ENCODE measurements around the gene GARIN5B. TPM values are rescaled to one million over a fixed set of nuclear protein-coding genes. Genes with fewer than 3 reads are reported as not detected.

The GARIN5B gene
- total RNA-seq, 3 donors from 2014 or later: not detected

DNA sequence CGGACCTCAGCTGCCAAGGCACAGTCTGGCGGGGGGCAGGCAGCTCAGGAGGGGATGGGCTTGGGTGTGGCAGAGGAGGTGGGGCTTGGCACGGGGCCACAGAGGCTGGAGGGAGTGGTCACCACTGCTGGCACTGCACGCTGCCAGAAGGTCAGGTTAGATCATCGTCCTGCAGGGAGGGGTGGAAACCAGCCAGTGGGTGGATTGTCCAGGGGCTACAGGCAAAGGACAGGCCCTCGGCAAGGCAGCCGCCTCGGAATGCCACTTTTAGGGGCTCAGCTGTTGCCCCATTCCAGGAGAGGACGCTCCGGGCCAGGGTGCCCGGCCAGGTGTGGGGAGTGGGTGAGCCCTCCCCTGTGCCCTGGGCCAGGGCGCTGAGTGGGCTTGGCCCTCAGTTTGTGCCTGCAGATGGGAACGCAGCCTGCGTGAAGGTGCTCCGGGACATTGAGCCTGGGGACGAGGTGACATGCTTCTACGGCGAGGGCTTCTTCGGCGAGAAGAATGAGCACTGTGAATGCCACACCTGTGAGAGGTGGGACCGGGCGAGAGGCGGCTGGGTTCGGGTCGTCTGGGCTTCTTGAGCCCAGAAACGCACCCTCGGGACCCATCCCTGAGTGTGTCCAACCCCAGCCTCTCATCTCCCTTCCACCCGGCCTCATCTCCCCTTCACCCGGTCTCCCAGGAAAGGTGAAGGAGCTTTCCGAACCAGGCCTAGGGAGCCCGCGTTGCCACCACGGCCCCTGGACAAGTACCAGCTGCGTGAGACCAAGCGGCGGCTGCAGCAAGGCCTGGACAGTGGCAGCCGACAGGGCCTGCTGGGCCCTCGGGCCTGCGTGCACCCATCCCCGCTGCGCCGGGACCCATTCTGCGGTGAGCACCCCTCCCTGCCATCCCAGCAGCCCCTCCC lies 17.0 kb downstream of the GARIN5B start:
- Histone ChIP-seq H3K4me1 (no peaks in the 10 kb centered on the region), H3K27ac (peak overlapping the region; percentile 25 to 58), H3K27me3 (no peaks in the 10 kb centered on the region), H3K36me3 (no peaks in the 10 kb centered on the region), H3K4me3 (no peak overlapping the region), H3K9me3 (no peaks in the 10 kb centered on the region)
- no peak for DNase-seq (ENCODE audit: low spot score in 2 of 2)
- intact Hi-C loops (cut with DNase I; ENCODE audit: low total_unique reads): no loop called here
- no peak for TF ChIP-seq POLR2AphosphoS5 (IDR thresholded peaks at IDR 0.05)

DNA sequence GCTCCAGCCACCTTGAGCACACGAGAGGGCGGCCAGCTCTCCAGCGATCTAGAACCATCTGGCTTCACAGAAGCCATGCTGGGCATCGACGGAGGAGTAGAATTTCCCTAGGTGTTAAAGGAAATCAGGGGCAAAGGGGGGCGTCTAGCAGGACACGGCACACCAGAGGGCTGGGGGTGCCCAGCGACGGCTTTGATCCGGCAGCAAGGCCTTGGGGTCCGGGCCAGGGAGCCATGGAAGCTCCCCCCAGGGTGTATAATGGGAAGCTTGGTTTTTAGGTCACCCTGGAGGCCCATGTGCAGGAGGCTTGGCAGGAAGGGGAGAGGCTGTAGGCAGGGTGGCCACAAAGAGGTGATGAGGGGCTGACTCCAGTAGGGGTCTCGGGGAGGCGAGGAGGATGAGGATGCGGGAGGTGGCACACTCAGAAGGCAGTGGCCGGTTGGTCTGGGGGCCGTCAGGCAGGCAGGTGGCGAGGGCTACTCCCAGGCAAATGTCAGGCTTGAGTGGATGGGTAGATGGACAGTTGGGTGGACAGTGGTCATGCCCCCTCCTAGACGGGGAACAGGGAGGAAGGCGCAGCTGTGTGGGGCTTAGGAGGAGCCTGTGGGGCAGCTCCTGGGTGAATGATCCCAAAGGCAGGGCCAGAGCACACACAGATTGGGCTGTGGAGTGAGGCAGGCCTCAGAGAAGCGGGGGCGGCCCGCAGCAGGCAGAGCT lies 17.8 kb downstream of the GARIN5B start:
- no peaks in the 10 kb centered on the region for H3K4me1 ChIP-seq

DNA sequence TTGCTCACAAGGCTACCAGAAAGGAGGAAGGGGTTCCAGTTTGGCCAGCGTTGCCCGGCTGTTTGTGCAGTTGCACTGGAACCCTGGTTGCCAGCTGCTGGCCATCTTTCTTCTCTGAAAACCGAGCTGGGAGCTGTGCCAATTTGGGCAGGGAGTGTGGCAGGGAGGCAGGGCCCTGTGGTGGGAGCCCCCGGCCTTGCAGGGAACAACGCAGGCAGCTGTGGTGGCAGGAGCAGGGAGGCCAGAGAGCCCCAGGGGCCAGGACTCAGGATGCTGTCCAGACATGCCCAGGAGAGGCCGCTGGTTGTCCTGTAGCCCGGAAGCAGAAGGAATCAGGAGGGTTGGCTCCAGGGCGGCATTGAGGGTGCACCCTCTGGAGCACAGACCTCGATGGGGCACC lies 18.6 kb downstream of the GARIN5B start:
- H3K27me3 ChIP-seq: no peaks in the 10 kb centered on the region
- intact Hi-C loops (cut with DNase I; ENCODE audit: low total_unique reads): no loop called here
- TF ChIP-seq POLR2A (IDR thresholded peaks at IDR 0.05): no peak
- TF ChIP-seq POLR2AphosphoS5 (IDR thresholded peaks at IDR 0.05): no peak
- TF ChIP-seq, protein P1, sequence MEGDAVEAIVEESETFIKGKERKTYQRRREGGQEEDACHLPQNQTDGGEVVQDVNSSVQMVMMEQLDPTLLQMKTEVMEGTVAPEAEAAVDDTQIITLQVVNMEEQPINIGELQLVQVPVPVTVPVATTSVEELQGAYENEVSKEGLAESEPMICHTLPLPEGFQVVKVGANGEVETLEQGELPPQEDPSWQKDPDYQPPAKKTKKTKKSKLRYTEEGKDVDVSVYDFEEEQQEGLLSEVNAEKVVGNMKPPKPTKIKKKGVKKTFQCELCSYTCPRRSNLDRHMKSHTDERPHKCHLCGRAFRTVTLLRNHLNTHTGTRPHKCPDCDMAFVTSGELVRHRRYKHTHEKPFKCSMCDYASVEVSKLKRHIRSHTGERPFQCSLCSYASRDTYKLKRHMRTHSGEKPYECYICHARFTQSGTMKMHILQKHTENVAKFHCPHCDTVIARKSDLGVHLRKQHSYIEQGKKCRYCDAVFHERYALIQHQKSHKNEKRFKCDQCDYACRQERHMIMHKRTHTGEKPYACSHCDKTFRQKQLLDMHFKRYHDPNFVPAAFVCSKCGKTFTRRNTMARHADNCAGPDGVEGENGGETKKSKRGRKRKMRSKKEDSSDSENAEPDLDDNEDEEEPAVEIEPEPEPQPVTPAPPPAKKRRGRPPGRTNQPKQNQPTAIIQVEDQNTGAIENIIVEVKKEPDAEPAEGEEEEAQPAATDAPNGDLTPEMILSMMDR (IDR thresholded peaks at IDR 0.05): no peak
- no peak overlapping the region for H3K4me3 ChIP-seq
- H3K27ac ChIP-seq: peak overlapping the region; percentile 1 to 39
- H3K9me3 ChIP-seq: no peaks in the 10 kb centered on the region
- H3K36me3 ChIP-seq: no peaks in the 10 kb centered on the region
- DNase-seq (ENCODE audit: low spot score in 2 of 2): peak in 1 of 2 donors; percentile 37
- H3K4me1 ChIP-seq: no peaks in the 10 kb centered on the region

More for the DNA sequence above, 17.8 kb downstream of the GARIN5B start:
- no peaks in the 10 kb centered on the region for H3K27me3 ChIP-seq
- no peaks in the 10 kb centered on the region for H3K36me3 ChIP-seq
- H3K27ac ChIP-seq: peak overlapping the region; percentile 25 to 58
- H3K9me3 ChIP-seq: no peaks in the 10 kb centered on the region
- TF ChIP-seq POLR2AphosphoS5 (IDR thresholded peaks at IDR 0.05): no peak
- TF ChIP-seq, protein P1 (IDR thresholded peaks at IDR 0.05): no peak
- no peak for TF ChIP-seq POLR2A (IDR thresholded peaks at IDR 0.05)
- intact Hi-C loops (cut with DNase I; ENCODE audit: low total_unique reads): no loop called here
- DNase-seq (ENCODE audit: low spot score in 2 of 2): no peak
- H3K4me3 ChIP-seq: no peak overlapping the region

DNA sequence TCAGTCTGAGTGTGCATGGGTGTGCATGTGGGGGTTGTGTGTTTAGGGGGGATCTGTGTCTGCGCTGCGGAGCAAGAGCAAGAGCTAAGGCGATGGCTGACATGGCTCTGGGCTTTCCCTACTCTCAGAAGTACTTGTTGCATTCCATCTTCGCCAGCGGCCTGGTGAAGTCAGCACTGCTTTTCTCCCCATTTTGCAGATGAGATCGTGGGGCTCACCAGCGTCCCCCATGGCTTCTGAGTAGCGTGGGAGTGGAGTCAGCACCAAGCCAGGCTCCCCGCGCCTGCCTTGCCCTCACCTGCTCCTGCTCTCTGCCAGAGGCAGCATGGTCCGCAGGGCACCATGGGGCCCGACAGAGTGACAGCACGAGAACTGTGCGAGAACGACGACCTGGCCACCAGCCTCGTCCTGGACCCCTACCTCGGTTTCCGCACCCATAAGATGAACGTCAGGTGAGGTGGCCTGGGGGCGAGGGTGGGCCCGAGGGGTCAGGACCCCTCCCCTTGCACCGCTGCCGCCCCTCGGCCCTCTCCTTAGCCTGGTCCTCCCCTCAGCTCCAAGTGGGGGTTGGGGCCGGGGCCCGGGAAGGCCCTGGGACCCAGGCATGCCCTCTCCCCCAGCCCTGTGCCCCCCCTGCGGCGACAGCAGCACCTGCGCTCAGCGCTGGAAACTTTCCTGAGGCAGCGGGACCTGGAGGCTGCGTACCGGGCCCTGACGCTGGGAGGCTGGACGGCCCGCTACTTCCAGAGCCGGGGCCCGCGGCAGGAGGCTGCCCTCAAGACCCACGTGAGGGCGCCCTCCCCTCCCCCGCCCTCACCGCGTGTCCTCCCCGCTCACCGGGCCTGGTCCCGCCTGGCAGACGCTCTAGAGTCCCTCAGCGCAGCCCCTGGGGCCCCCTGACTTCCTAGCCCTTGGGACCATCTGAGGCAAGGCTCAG lies 21.2 kb downstream of the GARIN5B start:
- Histone ChIP-seq H3K4me1 (no peaks in the 10 kb centered on the region), H3K36me3 (no peaks in the 10 kb centered on the region), H3K27ac (no peak overlapping the region), H3K4me3 (peak overlapping the region in 2 of 3 donors; percentile 85 to 87), H3K27me3 (no peaks in the 10 kb centered on the region), H3K9me3 (no peaks in the 10 kb centered on the region)
- intact Hi-C loops (cut with DNase I; ENCODE audit: low total_unique reads): no loop called here
- DNase-seq (ENCODE audit: low spot score in 2 of 2): no peak
- no peak for TF ChIP-seq POLR2AphosphoS5 (IDR thresholded peaks at IDR 0.05)
- TF ChIP-seq, protein P1 (IDR thresholded peaks at IDR 0.05): no peak
- TF ChIP-seq POLR2A (IDR thresholded peaks at IDR 0.05): no peak

DNA sequence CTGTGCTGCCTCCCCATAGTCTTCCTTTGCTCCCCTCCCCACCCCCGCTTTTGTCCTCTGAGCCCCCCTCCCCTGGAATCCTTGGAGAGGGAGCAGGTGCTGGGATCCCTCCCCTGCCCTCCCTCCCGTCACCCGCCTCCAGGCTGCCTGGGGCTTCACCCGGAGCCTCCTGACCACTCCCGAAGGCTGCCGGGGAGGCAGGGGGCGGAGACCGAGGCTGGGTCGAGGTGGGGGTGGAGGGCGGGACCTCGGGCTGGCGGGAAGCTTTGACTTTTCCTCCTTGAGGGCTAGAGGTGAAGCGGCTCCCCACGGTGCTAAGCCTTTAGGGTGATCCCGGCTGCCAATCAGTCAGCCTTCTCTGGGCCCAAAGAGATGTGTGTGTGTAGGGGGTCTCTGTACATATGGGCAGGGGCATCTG lies 21.9 kb downstream of the GARIN5B start:
- intact Hi-C loops (cut with DNase I; ENCODE audit: low total_unique reads): no loop called here
- peak overlapping the region; percentile 96 to 99 for H3K27ac ChIP-seq
- no peaks in the 10 kb centered on the region for H3K27me3 ChIP-seq
- H3K4me3 ChIP-seq: peak overlapping the region; percentile 74 to 87 (median 85)
- H3K9me3 ChIP-seq: no peaks in the 10 kb centered on the region
- no peaks in the 10 kb centered on the region for H3K36me3 ChIP-seq
- peak; percentile 59 to 61 for DNase-seq (ENCODE audit: low spot score in 2 of 2)
- TF ChIP-seq, protein P1 (IDR thresholded peaks at IDR 0.05): no peak
- no peak for TF ChIP-seq POLR2AphosphoS5 (IDR thresholded peaks at IDR 0.05)
- TF ChIP-seq POLR2A (IDR thresholded peaks at IDR 0.05): no peak
- H3K4me1 ChIP-seq: no peaks in the 10 kb centered on the region
